ENCODE data around the gene TIMM23. TPM values are rescaled to one million over a fixed set of nuclear protein-coding genes. Genes with fewer than 3 reads are reported as not detected.
A peak's percentile ranks its signal among the peaks of the same experiment; 100 is the strongest.
"Not testable (repeated sequence)": the region's sequence is repeated elsewhere in the genome, so short reads cannot be mapped to it uniquely, and the experiment has no call there.

Gene TIMM23
- total RNA-seq, 1 experiment from 2014 or later, result 99.0 TPM

DNA sequence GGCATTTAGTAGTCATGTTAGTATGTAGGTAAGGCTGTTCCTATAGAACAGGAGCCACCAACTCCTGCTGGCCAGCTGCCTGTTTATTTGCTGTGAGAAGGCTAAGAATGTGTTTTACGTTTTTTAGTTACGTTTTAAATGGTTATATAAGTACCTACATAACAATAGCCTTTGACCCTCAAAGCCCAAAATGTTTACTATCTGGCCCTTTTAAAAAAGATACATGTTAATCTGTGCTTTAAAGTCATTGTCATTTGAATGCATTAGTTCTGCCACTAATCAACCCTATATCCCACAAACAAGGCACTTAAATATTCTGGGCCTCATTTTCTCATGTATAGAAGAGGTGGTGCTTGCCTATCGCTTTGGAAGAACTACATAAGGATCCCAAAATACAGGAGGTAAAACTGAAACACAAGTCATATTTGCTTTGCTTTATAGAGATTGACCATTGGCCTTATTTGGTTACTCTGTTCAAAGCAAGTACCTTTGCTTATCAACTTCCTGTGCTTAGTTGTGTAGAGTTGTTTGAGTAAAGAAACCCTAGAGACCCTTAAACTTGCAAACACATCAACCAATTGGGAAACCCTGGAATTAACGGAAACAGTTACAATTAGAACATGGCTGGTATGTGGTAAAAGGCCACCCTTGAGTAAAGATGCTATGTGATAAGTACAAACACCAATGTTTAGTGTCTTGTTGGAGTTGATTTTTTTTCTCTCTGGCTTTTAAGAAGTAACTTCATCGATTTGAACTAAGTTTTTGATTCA, 25.9 kb downstream of the TIMM23 start (continued):
- TF ChIP-seq, protein P1, sequence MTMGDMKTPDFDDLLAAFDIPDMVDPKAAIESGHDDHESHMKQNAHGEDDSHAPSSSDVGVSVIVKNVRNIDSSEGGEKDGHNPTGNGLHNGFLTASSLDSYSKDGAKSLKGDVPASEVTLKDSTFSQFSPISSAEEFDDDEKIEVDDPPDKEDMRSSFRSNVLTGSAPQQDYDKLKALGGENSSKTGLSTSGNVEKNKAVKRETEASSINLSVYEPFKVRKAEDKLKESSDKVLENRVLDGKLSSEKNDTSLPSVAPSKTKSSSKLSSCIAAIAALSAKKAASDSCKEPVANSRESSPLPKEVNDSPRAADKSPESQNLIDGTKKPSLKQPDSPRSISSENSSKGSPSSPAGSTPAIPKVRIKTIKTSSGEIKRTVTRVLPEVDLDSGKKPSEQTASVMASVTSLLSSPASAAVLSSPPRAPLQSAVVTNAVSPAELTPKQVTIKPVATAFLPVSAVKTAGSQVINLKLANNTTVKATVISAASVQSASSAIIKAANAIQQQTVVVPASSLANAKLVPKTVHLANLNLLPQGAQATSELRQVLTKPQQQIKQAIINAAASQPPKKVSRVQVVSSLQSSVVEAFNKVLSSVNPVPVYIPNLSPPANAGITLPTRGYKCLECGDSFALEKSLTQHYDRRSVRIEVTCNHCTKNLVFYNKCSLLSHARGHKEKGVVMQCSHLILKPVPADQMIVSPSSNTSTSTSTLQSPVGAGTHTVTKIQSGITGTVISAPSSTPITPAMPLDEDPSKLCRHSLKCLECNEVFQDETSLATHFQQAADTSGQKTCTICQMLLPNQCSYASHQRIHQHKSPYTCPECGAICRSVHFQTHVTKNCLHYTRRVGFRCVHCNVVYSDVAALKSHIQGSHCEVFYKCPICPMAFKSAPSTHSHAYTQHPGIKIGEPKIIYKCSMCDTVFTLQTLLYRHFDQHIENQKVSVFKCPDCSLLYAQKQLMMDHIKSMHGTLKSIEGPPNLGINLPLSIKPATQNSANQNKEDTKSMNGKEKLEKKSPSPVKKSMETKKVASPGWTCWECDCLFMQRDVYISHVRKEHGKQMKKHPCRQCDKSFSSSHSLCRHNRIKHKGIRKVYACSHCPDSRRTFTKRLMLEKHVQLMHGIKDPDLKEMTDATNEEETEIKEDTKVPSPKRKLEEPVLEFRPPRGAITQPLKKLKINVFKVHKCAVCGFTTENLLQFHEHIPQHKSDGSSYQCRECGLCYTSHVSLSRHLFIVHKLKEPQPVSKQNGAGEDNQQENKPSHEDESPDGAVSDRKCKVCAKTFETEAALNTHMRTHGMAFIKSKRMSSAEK (CRISPR knock-in tag; IDR thresholded peaks at IDR 0.05; ENCODE audit: borderline replicate concordance), result no peak

DNA sequence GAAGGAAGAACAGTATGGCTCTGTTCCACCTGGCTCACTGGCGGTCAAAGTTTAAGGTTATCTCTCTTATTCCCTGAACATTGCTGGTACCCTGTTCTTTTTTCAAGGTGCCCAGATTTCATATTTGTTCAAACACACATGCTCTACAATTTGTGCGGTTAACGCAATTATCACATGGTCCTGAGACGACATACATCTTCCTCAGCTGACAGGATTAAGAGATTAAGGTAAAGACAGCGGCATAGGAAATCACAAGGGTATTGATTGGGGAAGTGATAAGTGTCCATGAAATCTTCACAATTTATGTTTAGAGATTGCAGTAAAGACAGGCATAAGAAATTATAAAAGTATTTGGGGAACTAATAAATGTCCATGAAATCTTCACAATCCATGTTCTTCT, 27.7 kb downstream of the TIMM23 start:
- CTCF ChIA-PET; DNase-seq (ENCODE audit: low spot score); ATAC-seq; H3K27me3 Mint-ChIP-seq (ENCODE audit: low read depth); H3K4me3 Mint-ChIP-seq; POLR2A ChIA-PET: not testable (repeated sequence)
- Mint-ChIP-seq H3K4me1 (peaks cover 26% of the 10 kb centered on the region), H3K9me3 (peaks cover 12% of the 10 kb centered on the region), H3K27ac (peak overlapping the region; percentile 25), H3K36me3 (peaks cover 70% of the 10 kb centered on the region)

DNA sequence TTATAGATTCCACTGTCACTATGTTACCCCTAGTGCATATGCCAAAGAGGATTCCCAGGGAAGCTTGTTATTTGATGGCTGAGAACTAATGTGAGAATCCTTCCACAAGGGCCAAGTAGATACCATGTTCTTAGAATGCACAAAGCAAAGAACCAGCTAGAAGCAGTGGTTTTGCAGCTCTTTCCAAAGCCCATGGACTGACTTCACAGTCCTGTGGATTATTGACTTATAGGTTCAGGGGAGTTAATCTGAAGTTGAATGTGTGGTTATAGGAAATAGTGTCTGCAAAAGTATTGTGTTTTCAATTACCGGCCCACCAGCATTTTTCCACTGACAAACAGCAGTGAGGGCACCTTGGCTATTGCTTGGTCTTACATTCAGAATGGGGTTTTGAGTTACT, 28.2 kb downstream of the TIMM23 start:
- H3K9me3 Mint-ChIP-seq, result peaks cover 12% of the 10 kb centered on the region
- peaks cover 74% of the 10 kb centered on the region for H3K36me3 Mint-ChIP-seq
- peak overlapping the region; percentile 57 for H3K27ac Mint-ChIP-seq
- H3K4me3 Mint-ChIP-seq, result no peak overlapping the region
- peaks cover 26% of the 10 kb centered on the region for H3K4me1 Mint-ChIP-seq
- no peak for DNase-seq (ENCODE audit: low spot score)
- no peaks in the 10 kb centered on the region for H3K27me3 Mint-ChIP-seq (ENCODE audit: low read depth)
- CTCF ChIA-PET, result no interaction called here
- ATAC-seq, result no peak
- no peak for TF ChIP-seq ZNF138 (CRISPR knock-in tag; conservative IDR thresholded peaks at IDR 0.05)
- TF ChIP-seq GRHL2 (CRISPR knock-in tag; IDR thresholded peaks at IDR 0.05; ENCODE audit: insufficient replicate concordance, severe bottlenecking), result no peak
- TF ChIP-seq NFE2L1 (CRISPR knock-in tag; IDR thresholded peaks at IDR 0.05), result no peak
- POLR2A ChIA-PET, result no interaction called here

DNA sequence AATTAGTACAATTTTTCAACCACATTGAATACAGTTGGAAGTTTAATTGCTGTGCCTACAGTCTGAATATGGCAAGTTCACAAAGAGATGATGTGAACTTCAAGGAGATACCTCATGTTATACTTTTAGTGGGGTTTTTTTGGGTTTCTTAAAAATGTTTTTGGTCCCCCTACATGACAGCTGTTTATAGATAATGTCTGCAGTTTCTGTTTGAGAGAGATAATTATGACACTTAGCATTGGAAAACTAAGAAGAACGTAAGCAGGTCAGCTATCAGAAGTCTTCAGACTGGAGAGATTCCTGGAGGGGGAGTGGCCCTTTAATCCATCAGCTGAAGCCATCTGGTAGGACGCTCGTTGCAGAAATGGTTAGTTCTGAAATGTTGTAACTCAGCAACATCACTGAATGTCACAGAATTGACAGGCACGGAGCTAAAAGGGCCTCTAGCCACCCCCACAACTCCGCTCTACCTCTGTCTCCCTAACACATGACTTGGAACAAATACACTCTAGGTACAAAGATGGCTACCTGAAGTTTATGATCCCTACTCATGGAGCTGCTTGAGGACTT, 29.0 kb downstream of the TIMM23 start:
- CTCF ChIA-PET, result no interaction called here
- POLR2A ChIA-PET, result interaction anchor here (0.6 kb wide), 1 partner anchor 11 kb away, joined by 4 read pairs; no protein-coding TSS in a partner anchor
- Mint-ChIP-seq H3K9me3 (peaks cover 12% of the 10 kb centered on the region), H3K27me3 (ENCODE audit: low read depth) (no peaks in the 10 kb centered on the region), H3K4me3 (no peak overlapping the region), H3K27ac (peak overlapping the region; percentile 57; the same call in 1 of the 2 replicates), H3K36me3 (peaks cover 77% of the 10 kb centered on the region), H3K4me1 (peaks cover 26% of the 10 kb centered on the region)
- DNase-seq (ENCODE audit: low spot score) (no peak), ATAC-seq (no peak)
- TF ChIP-seq, protein P2, sequence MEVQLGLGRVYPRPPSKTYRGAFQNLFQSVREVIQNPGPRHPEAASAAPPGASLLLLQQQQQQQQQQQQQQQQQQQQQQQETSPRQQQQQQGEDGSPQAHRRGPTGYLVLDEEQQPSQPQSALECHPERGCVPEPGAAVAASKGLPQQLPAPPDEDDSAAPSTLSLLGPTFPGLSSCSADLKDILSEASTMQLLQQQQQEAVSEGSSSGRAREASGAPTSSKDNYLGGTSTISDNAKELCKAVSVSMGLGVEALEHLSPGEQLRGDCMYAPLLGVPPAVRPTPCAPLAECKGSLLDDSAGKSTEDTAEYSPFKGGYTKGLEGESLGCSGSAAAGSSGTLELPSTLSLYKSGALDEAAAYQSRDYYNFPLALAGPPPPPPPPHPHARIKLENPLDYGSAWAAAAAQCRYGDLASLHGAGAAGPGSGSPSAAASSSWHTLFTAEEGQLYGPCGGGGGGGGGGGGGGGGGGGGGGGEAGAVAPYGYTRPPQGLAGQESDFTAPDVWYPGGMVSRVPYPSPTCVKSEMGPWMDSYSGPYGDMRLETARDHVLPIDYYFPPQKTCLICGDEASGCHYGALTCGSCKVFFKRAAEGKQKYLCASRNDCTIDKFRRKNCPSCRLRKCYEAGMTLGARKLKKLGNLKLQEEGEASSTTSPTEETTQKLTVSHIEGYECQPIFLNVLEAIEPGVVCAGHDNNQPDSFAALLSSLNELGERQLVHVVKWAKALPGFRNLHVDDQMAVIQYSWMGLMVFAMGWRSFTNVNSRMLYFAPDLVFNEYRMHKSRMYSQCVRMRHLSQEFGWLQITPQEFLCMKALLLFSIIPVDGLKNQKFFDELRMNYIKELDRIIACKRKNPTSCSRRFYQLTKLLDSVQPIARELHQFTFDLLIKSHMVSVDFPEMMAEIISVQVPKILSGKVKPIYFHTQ (CRISPR knock-in tag; IDR thresholded peaks at IDR 0.05), result no peak
- TF ChIP-seq MXD4 (CRISPR knock-in tag; IDR thresholded peaks at IDR 0.05; ENCODE audit: borderline replicate concordance) (no peak), HMGA2 (CRISPR knock-in tag; IDR thresholded peaks at IDR 0.05) (no peak), TCF7 (CRISPR knock-in tag; IDR thresholded peaks at IDR 0.05; ENCODE audit: low read depth) (no peak), ELF4 (CRISPR knock-in tag; IDR thresholded peaks at IDR 0.05; ENCODE audit: low read depth) (no peak)
- TF ChIP-seq, protein P3, sequence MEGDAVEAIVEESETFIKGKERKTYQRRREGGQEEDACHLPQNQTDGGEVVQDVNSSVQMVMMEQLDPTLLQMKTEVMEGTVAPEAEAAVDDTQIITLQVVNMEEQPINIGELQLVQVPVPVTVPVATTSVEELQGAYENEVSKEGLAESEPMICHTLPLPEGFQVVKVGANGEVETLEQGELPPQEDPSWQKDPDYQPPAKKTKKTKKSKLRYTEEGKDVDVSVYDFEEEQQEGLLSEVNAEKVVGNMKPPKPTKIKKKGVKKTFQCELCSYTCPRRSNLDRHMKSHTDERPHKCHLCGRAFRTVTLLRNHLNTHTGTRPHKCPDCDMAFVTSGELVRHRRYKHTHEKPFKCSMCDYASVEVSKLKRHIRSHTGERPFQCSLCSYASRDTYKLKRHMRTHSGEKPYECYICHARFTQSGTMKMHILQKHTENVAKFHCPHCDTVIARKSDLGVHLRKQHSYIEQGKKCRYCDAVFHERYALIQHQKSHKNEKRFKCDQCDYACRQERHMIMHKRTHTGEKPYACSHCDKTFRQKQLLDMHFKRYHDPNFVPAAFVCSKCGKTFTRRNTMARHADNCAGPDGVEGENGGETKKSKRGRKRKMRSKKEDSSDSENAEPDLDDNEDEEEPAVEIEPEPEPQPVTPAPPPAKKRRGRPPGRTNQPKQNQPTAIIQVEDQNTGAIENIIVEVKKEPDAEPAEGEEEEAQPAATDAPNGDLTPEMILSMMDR (IDR thresholded peaks at IDR 0.05), result no peak
- TF ChIP-seq, protein P4, sequence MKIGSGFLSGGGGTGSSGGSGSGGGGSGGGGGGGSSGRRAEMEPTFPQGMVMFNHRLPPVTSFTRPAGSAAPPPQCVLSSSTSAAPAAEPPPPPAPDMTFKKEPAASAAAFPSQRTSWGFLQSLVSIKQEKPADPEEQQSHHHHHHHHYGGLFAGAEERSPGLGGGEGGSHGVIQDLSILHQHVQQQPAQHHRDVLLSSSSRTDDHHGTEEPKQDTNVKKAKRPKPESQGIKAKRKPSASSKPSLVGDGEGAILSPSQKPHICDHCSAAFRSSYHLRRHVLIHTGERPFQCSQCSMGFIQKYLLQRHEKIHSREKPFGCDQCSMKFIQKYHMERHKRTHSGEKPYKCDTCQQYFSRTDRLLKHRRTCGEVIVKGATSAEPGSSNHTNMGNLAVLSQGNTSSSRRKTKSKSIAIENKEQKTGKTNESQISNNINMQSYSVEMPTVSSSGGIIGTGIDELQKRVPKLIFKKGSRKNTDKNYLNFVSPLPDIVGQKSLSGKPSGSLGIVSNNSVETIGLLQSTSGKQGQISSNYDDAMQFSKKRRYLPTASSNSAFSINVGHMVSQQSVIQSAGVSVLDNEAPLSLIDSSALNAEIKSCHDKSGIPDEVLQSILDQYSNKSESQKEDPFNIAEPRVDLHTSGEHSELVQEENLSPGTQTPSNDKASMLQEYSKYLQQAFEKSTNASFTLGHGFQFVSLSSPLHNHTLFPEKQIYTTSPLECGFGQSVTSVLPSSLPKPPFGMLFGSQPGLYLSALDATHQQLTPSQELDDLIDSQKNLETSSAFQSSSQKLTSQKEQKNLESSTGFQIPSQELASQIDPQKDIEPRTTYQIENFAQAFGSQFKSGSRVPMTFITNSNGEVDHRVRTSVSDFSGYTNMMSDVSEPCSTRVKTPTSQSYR (CRISPR knock-in tag; IDR thresholded peaks at IDR 0.05), result no peak
- TF ChIP-seq, protein P5, sequence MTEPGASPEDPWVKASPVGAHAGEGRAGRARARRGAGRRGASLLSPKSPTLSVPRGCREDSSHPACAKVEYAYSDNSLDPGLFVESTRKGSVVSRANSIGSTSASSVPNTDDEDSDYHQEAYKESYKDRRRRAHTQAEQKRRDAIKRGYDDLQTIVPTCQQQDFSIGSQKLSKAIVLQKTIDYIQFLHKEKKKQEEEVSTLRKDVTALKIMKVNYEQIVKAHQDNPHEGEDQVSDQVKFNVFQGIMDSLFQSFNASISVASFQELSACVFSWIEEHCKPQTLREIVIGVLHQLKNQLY (CRISPR knock-in tag; IDR thresholded peaks at IDR 0.05), result no peak
- TF ChIP-seq, protein P6, sequence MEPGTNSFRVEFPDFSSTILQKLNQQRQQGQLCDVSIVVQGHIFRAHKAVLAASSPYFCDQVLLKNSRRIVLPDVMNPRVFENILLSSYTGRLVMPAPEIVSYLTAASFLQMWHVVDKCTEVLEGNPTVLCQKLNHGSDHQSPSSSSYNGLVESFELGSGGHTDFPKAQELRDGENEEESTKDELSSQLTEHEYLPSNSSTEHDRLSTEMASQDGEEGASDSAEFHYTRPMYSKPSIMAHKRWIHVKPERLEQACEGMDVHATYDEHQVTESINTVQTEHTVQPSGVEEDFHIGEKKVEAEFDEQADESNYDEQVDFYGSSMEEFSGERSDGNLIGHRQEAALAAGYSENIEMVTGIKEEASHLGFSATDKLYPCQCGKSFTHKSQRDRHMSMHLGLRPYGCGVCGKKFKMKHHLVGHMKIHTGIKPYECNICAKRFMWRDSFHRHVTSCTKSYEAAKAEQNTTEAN (CRISPR knock-in tag; IDR thresholded peaks at IDR 0.05), result no peak

All from WTC11 (cell line).